ENCODE measurements around the gene TBC1D3K.
"Not testable (repeated sequence)": the region's sequence is repeated elsewhere in the genome, so short reads cannot be mapped to it uniquely, and the experiment has no call there.

The TBC1D3K gene

DNA sequence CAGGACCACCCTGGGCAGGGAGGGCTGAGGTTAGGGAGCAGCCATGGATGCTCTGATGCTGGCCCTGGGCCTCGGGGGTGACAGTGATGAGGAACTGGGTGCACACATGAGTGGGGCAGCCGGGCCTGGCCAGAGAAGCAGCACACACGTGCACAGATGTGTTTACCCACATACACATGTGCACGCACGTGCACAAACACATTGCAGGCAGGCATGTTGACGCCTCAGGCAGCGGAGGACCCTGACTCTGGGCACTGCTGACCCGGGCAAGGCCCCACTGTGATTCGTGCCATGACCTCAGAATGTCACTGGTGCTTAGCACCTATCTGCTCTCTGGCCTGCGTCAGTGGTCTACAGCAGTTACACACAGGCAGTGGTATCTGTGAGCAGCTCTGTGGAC, at the start of gene TBC1D3K:
TSS of gene TBC1D3K (plus strand) at position 301 of the 400 bp plus-strand sequence. CDS start 1,585 bp downstream, outside the sequence.
- not testable (repeated sequence) for DNase-seq (ENCODE audit: low spot score)

GRCh38 chr17:37884516-37884915, 39.7 kb upstream of the TBC1D3K start:
- no peak for DNase-seq (ENCODE audit: low spot score)

DNA sequence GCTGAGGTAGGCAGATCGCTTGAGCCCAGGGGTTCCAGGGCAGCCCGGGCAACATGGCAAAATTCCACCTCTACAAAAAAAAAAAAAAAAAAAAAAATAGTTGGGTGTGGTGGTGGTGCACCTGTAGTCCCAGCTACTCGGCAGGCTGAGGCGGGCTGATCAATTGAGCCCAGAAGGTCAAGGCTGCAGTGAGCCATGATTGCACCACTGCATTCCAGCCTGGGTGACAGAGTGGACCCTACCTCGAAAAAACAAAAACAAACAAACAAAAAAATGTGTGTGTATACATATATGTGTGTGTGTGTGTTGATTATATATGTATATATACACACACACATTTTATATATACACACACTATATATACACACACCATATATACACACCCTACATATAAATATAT, 39.1 kb upstream of the TBC1D3K start:
- no peak for DNase-seq (ENCODE audit: low spot score)

DNA sequence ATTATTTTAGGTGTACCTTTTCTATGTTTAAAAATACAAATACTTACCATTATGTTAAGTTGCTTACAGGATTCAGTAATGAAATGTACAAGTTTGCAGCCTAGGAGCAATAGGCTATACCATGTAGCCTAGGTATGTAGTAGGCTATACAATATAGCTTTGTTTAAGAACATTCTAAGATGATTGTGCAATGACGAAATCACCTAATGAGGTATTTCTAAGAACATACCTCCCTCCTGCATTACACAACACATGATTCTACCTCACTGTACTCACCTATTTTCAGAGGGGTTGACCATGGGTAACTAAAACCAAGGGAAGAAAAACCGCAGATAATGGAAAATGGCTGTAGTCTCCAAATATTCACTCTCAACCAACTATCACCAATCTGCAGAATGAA, 35.3 kb upstream of the TBC1D3K start:
- DNase-seq (ENCODE audit: low spot score) = no peak

- not testable (repeated sequence) for DNase-seq (ENCODE audit: low spot score)
Observed at GRCh38 chr17:37896961-37897360, 27.3 kb upstream of the TBC1D3K start.
